H7 (cell line): ENCODE data around the gene HSPA9. TPM values are rescaled to one million over a fixed set of nuclear protein-coding genes. Genes with fewer than 3 reads are reported as not detected.

Experiments used
- DNase-seq: peaks from one replicate; pipeline ENCODE4 v3.0.0; 2012
- H3K27me3 ChIP-seq: 2 replicates; pipeline ENCODE4 v1.6.0; 2011; ENCODE audit warnings: mild to moderate bottlenecking, low read length; ENCODE audit not compliant: control insufficient read depth, insufficient read depth
- H3K36me3 ChIP-seq: replicated peaks from 2 replicates; pipeline ENCODE4 v1.5.1; 2011; ENCODE audit warnings: low read length; ENCODE audit not compliant: control insufficient read depth, insufficient read depth
- H3K4me3 ChIP-seq: 2 replicates; pipeline ENCODE4 v1.5.1; 2011; ENCODE audit warnings: low read depth, mild to moderate bottlenecking, control low read depth, low read length, moderate library complexity; ENCODE audit not compliant: insufficient read depth
- total RNA-seq: library from RNA; depleted of rRNA; stranded (reverse); fragments of >200 nt; shearing (Covaris generic); gene quantifications from 2 replicates; pipeline ENCODE4 v1.2.3, GENCODE V29; 2014

HSPA9 gene
- total RNA-seq, 1 experiment from 2014 or later: 671 TPM

DNA sequence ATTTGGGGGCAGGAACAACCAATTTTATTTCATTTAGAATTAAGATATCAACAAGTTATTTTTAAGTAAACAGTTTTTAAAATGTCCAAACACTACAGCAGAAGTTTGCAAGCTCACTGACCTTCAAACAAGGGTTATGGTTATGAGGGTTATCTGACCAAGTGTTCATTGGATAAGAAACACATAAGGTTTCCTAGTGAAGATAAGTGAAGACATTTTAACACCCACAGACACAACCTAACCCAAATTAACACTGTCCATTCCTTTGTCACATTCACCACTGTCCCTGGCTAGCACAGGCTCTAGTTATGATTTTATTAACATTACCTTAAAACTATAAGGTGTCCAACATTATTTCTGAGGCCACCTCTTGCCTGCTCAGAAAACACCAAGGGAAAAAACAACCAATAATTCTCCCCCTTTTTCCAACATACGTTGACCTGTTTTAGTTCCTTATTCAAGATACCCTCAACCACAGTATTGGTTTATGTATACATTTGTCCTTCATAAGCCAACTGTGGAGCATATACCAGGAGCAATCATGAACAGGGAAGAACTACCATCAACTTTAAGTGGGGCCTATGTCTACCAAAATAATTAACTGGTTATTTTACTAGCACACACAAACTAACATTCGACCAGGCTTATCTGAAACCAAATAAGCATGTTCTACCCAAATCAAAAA, 36.1 kb downstream of the HSPA9 start:
- no peak for DNase-seq
- no peaks in the 10 kb centered on the region for H3K27me3 ChIP-seq
- H3K36me3 ChIP-seq: no peaks in the 10 kb centered on the region; the same call in none of the 2 replicates
- no peak overlapping the region for H3K4me3 ChIP-seq

- no peaks in the 10 kb centered on the region for H3K27me3 ChIP-seq
- H3K4me3 ChIP-seq: no peak overlapping the region
- no peaks in the 10 kb centered on the region; the same call in none of the 2 replicates for H3K36me3 ChIP-seq
- DNase-seq: peak; percentile 74
Measured at GRCh38 chr5:138536665-138537315, 38.4 kb downstream of the HSPA9 start.

DNA sequence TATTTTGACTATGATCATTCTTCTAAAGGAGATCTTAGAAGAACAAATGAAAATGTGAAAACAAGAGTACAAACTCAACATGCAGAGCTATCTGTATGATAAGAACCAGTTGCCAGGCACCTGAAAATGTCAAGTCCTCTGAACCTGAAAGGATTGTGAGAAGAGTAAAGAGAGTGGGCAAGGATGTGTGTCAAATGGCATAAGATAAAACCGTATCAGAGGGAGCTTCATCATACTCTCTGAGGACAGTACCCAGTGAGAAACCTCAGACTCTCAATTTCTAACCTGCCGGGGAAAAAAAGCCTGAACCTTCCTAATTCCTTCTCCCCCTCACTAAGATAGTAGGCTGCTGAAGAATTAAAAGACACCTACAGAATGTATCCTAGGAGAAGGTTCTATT, 39.0 kb downstream of the HSPA9 start:
- H3K4me3 ChIP-seq: no peak overlapping the region
- H3K36me3 ChIP-seq: no peaks in the 10 kb centered on the region; the same call in none of the 2 replicates
- no peak for DNase-seq
- no peaks in the 10 kb centered on the region for H3K27me3 ChIP-seq

DNA sequence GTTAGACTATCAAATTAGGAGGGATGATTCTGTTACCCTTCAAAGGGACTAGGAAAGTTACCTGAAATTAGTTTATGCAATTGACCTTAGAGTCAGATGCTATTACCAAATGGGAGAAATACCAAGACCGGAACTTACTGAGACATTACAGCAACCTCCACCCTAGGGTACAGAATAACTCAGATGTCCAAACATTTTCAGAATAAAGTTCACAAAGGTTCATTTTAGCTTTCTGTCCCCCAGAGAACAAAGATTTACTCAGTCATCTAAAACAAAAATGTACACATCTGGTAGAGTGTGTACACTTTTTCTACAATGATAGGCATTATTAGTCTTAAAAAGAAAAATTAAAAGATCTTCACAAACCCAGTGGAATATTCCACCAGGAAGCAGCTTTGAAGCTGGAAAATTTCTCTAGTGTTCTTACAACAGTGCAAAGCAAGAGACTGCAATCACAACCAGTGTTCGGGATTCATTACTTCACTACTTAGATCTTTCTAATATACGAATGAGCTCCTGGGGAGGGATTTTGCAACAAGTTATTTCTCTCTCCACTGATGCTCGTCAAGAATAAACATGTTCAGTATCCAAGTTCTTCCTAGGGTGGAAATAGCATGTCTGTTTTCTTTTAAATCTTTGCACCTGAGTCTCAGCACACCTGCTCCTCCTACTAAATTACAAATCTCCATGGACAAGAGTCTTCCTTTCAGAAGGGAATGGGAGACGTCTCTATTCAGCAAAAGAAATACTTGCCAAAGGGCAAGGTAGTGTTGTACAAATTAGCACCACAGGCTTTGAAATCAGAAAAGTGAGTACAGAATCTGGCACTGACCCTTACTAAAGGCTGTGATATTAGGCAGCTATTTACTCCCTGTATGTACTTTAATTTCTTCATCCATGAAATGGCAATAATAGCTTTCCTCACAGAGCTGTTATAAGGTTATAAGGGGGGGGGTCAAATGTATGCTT, 40.9 kb downstream of the HSPA9 start:
- H3K4me3 ChIP-seq: no peak overlapping the region
- no peak for DNase-seq
- H3K36me3 ChIP-seq: no peaks in the 10 kb centered on the region; the same call in 1 of the 2 replicates
- no peaks in the 10 kb centered on the region for H3K27me3 ChIP-seq

DNA sequence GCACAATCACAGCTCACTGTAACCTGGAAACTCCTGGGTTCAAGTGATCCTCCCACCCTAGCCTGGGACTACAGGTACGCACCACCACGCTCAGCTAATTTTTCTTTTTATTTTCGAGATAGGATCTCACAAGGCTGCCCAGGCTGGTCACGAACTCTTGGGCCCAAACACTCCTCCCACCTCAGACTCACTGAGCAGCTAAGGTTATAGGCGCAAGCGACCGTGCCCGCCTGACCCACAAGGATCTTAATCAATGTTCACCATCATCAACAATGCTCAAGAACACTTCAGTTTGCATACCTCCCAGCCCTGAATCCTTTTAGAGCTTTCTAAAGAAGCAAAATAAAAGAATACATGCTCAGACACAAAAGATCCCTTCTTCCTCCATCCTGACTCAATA, 45.4 kb downstream of the HSPA9 start:
- Histone ChIP-seq H3K36me3 (no peaks in the 10 kb centered on the region), H3K27me3 (no peaks in the 10 kb centered on the region), H3K4me3 (no peak overlapping the region)
- no peak for DNase-seq

DNA sequence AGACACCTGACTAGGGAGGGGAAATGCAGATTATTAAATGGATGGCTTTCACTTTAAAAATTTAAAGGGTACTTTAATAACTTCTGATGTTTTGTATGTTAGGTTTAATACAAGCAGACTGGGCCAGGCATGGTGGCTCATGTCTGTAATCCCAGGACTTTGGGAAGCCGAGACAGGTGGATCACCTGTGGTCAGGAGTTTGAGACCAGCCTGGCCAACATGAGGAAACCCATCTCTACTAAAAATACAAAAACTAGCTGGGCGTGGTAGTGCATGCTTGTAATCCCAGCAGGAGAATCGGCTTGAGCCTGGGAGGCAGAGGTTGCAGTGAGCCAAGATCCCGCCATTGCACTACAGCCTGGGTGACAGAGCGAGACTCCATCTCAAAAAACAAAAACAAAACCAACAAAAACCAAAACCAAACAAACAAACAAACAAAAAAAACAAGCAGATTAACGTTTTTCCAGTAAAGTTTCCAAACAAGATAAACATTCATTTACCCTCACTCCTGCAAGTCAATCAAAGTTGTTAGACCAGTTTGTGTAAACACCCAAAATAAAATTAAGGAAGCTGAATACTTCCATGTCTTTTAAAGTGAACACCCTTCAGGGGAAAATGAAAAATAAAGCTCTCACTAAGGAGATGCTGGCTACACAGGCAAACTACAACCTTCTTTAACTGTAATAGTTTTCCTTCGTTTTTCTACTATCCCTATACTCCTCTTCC, 46.3 kb downstream of the HSPA9 start:
- H3K4me3 ChIP-seq: no peak overlapping the region
- no peaks in the 10 kb centered on the region for H3K27me3 ChIP-seq
- no peak for DNase-seq
- no peaks in the 10 kb centered on the region for H3K36me3 ChIP-seq

DNA sequence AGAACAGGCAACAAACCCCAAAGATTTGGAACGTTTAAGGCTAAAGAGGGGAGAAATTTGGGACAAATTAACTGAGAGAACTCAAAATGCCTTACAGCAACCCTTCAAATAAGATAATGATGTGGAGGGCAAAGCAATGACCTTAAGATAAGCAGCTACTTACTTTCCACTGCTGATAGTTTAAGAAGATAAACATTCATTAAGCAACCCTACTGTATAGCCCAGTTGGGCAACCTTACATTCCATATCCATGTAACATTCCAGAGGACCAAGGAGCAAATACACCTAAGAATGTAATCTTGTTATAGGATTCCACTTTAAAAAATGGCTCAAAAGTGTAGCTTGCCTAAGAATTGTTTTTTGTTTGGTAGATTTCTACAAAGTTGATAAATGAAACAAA, 47.0 kb downstream of the HSPA9 start:
- H3K36me3 ChIP-seq: no peaks in the 10 kb centered on the region
- H3K27me3 ChIP-seq: no peaks in the 10 kb centered on the region
- H3K4me3 ChIP-seq: no peak overlapping the region
- no peak for DNase-seq

DNA sequence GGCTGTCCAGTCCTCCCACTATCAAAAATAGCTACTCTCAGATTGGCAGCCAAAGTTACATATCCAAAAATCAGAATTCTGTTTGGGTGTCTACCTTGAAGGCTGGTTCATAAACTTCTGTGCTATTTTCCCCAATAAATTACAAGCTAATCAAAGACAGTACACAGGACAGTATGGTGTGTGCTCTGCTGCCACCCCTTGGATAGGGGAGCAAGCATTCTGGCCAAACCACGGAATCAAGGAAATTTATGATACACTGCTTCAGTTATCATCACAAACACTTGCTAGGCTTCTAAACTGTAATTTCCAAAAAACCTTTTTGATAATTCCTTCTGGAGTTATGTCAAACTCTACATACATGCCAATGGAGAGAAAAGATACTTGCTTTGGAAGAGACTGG, 48.0 kb downstream of the HSPA9 start:
- Histone ChIP-seq H3K4me3 (no peak overlapping the region), H3K27me3 (no peaks in the 10 kb centered on the region), H3K36me3 (no peaks in the 10 kb centered on the region)
- no peak for DNase-seq

GRCh38 chr5:138523406-138523805, 51.8 kb downstream of the HSPA9 start:
- H3K4me3 ChIP-seq: no peak overlapping the region
- no peaks in the 10 kb centered on the region for H3K27me3 ChIP-seq
- peaks cover 2% of the 10 kb centered on the region for H3K36me3 ChIP-seq
- DNase-seq: no peak

DNA sequence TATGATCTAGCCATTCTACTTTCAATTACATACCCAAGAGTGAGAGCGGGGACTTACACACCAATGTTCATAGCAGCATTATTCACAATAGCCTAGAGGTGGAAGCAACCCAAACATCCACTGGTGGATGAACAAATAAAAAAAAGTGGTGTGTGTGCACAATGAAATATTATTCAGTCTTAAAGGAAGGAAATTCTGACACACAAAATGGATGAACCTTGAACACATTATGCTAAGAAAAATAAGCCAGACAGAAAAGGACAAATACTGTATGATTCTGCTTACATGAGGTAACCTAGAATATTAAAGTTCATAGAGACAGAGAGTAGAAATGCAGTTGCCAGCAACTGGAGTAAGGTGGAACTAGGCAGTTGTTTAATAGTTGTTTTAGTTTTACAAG, 54.2 kb downstream of the HSPA9 start:
- no peaks in the 10 kb centered on the region for H3K27me3 ChIP-seq
- H3K4me3 ChIP-seq: no peak overlapping the region
- DNase-seq: no peak
- peaks cover 16% of the 10 kb centered on the region for H3K36me3 ChIP-seq

GRCh38 chr5:138517437-138517836, 57.8 kb downstream of the HSPA9 start:
- H3K4me3 ChIP-seq: no peak overlapping the region
- peaks cover 32% of the 10 kb centered on the region for H3K36me3 ChIP-seq
- no peaks in the 10 kb centered on the region for H3K27me3 ChIP-seq
- no peak for DNase-seq

DNA sequence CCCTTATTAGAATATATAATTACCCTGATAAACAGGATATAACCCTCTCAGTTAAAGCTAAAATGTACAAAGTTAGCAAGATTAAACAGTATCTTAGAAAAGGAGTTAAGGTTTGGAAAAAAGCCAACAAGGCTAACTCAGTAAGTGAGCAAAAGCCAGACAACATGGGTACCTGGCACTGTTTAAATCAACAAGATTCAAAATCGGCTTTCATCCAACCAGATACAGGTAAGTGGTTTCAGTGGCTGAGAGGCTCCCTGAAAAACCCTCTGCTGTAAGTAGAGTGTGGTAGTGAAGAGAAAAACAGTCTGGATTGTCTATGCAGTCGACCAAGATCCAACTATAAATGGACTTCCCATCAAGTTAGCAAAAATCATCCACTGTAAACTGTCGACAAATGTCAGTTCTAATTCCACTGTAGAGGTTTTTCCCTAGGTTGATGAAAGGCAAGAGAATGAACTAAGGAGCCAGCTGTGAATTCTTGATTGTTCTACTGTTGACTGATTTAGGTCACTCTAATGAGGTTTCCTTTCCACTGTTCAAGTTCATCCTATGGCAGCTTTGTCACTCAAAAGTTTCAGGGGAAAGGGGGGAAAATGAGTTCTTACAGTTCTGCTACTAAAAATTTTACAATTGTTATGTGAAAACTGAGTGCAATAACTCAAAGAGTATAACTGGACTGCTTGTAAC, 59.5 kb downstream of the HSPA9 start:
- DNase-seq: no peak
- H3K27me3 ChIP-seq: no peaks in the 10 kb centered on the region
- H3K36me3 ChIP-seq: peaks cover 36% of the 10 kb centered on the region
- no peak overlapping the region for H3K4me3 ChIP-seq

DNA sequence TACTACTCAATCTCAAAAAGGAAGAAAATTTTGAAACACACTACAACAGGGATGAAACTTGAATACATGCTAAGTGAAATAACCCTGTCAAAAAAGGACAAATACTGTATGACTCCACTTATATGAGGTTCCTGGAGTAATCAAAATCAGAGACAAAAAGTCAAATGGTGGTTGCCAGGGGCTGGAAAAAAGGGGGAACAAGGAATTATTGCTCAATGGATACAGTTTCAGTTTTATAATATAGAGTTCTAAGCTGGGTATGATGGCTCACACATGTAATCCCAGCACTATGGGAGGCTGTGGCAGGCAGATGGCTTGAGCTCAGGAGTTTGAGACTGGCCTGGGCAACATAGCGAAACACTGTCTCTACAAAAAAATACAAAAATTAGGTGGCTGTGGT, 61.2 kb downstream of the HSPA9 start:
- no peak for DNase-seq
- Histone ChIP-seq H3K36me3 (peaks cover 40% of the 10 kb centered on the region), H3K4me3 (no peak overlapping the region), H3K27me3 (no peaks in the 10 kb centered on the region)

DNA sequence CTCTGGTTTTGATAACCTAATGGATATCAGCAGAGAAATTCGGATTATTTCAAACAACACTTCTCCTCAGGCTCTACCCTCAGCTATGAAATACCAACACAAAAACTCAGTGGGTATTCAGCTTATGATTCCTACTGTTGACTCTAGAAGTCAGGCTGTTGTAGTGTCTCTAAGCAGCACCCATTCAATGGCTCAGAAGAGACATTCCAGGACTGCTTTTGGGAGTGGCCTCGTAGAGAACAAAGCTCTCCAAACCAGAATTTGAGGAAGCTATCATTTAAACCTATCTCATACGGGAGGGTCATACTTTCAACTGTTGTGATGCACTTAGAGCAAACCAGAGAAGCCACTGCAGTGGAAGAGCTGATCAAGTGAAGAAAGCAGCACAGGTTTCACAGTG, 66.2 kb downstream of the HSPA9 start:
- no peaks in the 10 kb centered on the region for H3K27me3 ChIP-seq
- no peak overlapping the region for H3K4me3 ChIP-seq
- DNase-seq: no peak
- peaks cover 29% of the 10 kb centered on the region for H3K36me3 ChIP-seq
